ENCODE measurements around the gene TREM2.
"Not testable (repeated sequence)": the region's sequence is repeated elsewhere in the genome, so short reads cannot be mapped to it uniquely, and the experiment has no call there.

Gene TREM2

GRCh38 chr6:41136911-41137310 is 26.0 kb downstream of the TREM2 start:
- H3K27me3 Mint-ChIP-seq, result no peaks in the 10 kb centered on the region
- no peak overlapping the region for H3K27ac Mint-ChIP-seq
- no peaks in the 10 kb centered on the region for H3K9me3 Mint-ChIP-seq
- no peaks in the 10 kb centered on the region for H3K4me1 Mint-ChIP-seq
- no peak for ATAC-seq
- no peak overlapping the region for H3K4me3 Mint-ChIP-seq
- DNase-seq, result no peak

GRCh38 chr6:41135062-41135832 is 27.7 kb downstream of the TREM2 start:
- H3K27me3 Mint-ChIP-seq, result no peaks in the 10 kb centered on the region

GRCh38 chr6:41132254-41132653 is 30.7 kb downstream of the TREM2 start:
- H3K9me3 Mint-ChIP-seq, result no peaks in the 10 kb centered on the region
- no peak overlapping the region for H3K27ac Mint-ChIP-seq
- H3K4me3 Mint-ChIP-seq, result no peak overlapping the region
- ATAC-seq (no peak), DNase-seq (no peak)
- H3K4me1 Mint-ChIP-seq, result no peaks in the 10 kb centered on the region
- no peaks in the 10 kb centered on the region for H3K27me3 Mint-ChIP-seq

More at GRCh38 chr6:41135062-41135832, 27.7 kb downstream of the TREM2 start:
- Mint-ChIP-seq H3K4me1 (no peaks in the 10 kb centered on the region), H3K4me3 (no peak overlapping the region), H3K9me3 (no peaks in the 10 kb centered on the region), H3K27ac (no peak overlapping the region)
- DNase-seq (no peak), ATAC-seq (no peak)

GRCh38 chr6:41125282-41125681 is 37.6 kb downstream of the TREM2 start:
- Mint-ChIP-seq H3K4me3 (no peak overlapping the region), H3K4me1 (no peaks in the 10 kb centered on the region), H3K9me3 (no peaks in the 10 kb centered on the region), H3K27ac (no peak overlapping the region), H3K27me3 (no peaks in the 10 kb centered on the region)
- DNase-seq (no peak), ATAC-seq (no peak)

- no peaks in the 10 kb centered on the region for H3K4me1 Mint-ChIP-seq
- no peak for DNase-seq
- ATAC-seq, result no peak
- H3K9me3 Mint-ChIP-seq, result no peaks in the 10 kb centered on the region
- no peak overlapping the region for H3K4me3 Mint-ChIP-seq
- no peaks in the 10 kb centered on the region for H3K27me3 Mint-ChIP-seq
- no peak overlapping the region for H3K27ac Mint-ChIP-seq
Observed at GRCh38 chr6:41122918-41123317, 40.0 kb downstream of the TREM2 start.

- H3K9me3 Mint-ChIP-seq, result no peaks in the 10 kb centered on the region
- no peak overlapping the region for H3K27ac Mint-ChIP-seq
- no peak overlapping the region for H3K4me3 Mint-ChIP-seq
- H3K27me3 Mint-ChIP-seq, result no peaks in the 10 kb centered on the region
- ATAC-seq, result no peak
- H3K4me1 Mint-ChIP-seq, result no peaks in the 10 kb centered on the region
- no peak for DNase-seq
Observed at GRCh38 chr6:41122373-41122772, 40.5 kb downstream of the TREM2 start.

GRCh38 chr6:41120058-41120457 is 42.9 kb downstream of the TREM2 start:
- H3K4me1 Mint-ChIP-seq, result no peaks in the 10 kb centered on the region
- H3K9me3 Mint-ChIP-seq, result no peaks in the 10 kb centered on the region
- H3K27ac Mint-ChIP-seq, result no peak overlapping the region
- no peak for ATAC-seq
- H3K4me3 Mint-ChIP-seq, result no peak overlapping the region
- no peak for DNase-seq
- H3K27me3 Mint-ChIP-seq, result no peaks in the 10 kb centered on the region

- no peak overlapping the region for H3K27ac Mint-ChIP-seq
- ATAC-seq, result no peak
- no peaks in the 10 kb centered on the region for H3K9me3 Mint-ChIP-seq
- DNase-seq, result no peak
- no peaks in the 10 kb centered on the region for H3K4me1 Mint-ChIP-seq
- H3K4me3 Mint-ChIP-seq, result no peak overlapping the region
- H3K27me3 Mint-ChIP-seq, result no peaks in the 10 kb centered on the region
Observed at GRCh38 chr6:41119508-41119907, 43.4 kb downstream of the TREM2 start.

GRCh38 chr6:41115027-41115426 is 47.9 kb downstream of the TREM2 start:
- H3K9me3 Mint-ChIP-seq, H3K4me1 Mint-ChIP-seq, DNase-seq, H3K4me3 Mint-ChIP-seq, ATAC-seq, H3K27ac Mint-ChIP-seq, H3K27me3 Mint-ChIP-seq: not testable (repeated sequence)

- Mint-ChIP-seq H3K9me3 (no peaks in the 10 kb centered on the region), H3K4me1 (no peaks in the 10 kb centered on the region), H3K4me3 (no peak overlapping the region), H3K27ac (peak overlapping the region in 1 of 2 donors; percentile 8), H3K27me3 (no peaks in the 10 kb centered on the region)
- no peak for ATAC-seq
- DNase-seq, result no peak
Observed at GRCh38 chr6:41111017-41111416, 51.9 kb downstream of the TREM2 start.

Data from stimulated activated naive CD8-positive, alpha-beta T cell treated with anti-CD3 and anti-CD28 coated beads, Interleukin-15, amount 100 ng/mL, for 72 hours (primary cell).